Measurements from ENCODE around the gene AMHR2. TPM values are rescaled to one million over a fixed set of nuclear protein-coding genes. Genes with fewer than 3 reads are reported as not detected.

The AMHR2 gene
- total and polyA plus RNA-seq, 9 of the 15 experiments (the other 6 are each of a cell fraction or from before 2014, with no cell fraction given): 8.9 to 49.7 (median 19.3) TPM

- TF ChIP-seq POLR2B (IDR thresholded peaks at IDR 0.05; ENCODE audit: low read depth, partially characterized antibody): peak; percentile 33
- peak; percentile 95 for TF ChIP-seq RFX1 (IDR thresholded peaks at IDR 0.05)
- TF ChIP-seq C11orf30 (IDR thresholded peaks at IDR 0.05; ENCODE audit: low read depth): no peak
- 0 out of 2 replicates have a peak, but pooled peaks have one; percentile 12 for TF ChIP-seq ZNF592 (IDR thresholded peaks at IDR 0.05)
- TF ChIP-seq ZNF165 (CRISPR knock-in tag; IDR thresholded peaks at IDR 0.05; ENCODE audit: borderline replicate concordance): no peak
- TF ChIP-seq PHF8 (IDR thresholded peaks at IDR 0.05; ENCODE audit: borderline replicate concordance, low read length): peak; percentile 40; the same call in 1 of the 2 replicates
- no peak for TF ChIP-seq TRIM25 (IDR thresholded peaks at IDR 0.05; ENCODE audit: borderline replicate concordance)
- TF ChIP-seq ETV6 (IDR thresholded peaks at IDR 0.05; ENCODE audit: borderline replicate concordance in 1 of 2, low read depth in 2 of 2, low read length in 1 of 2): no peak
- no peak for TF ChIP-seq ETV6 (CRISPR knock-in tag; IDR thresholded peaks at IDR 0.05; ENCODE audit: borderline replicate concordance)
- no peak for TF ChIP-seq SPI1 (IDR thresholded peaks at IDR 0.05; ENCODE audit: borderline replicate concordance, low read depth, low read length)
- no peak for TF ChIP-seq NR2C1 (IDR thresholded peaks at IDR 0.05)
- 0 out of 2 replicates have a peak, but pooled peaks have one; percentile 16 for TF ChIP-seq NR2C1 (tag; IDR thresholded peaks at IDR 0.05)
- TF ChIP-seq ZFP36 (IDR thresholded peaks at IDR 0.05; ENCODE audit: low read depth, low read length, partially characterized antibody): peak; percentile 6
- TF ChIP-seq KDM1A (IDR thresholded peaks at IDR 0.05): peak in 1 of 2 experiments; percentile 28; a peak in 1 of 4 replicates
- no peak for TF ChIP-seq HES1 (IDR thresholded peaks at IDR 0.05; ENCODE audit: low read depth)
- TF ChIP-seq CREB3L1 (IDR thresholded peaks at IDR 0.05; ENCODE audit: borderline replicate concordance, low read depth): no peak
- no peak for TF ChIP-seq NR1H2 (CRISPR knock-in tag; IDR thresholded peaks at IDR 0.05)
- no peak for TF ChIP-seq SRSF3 (IDR thresholded peaks at IDR 0.05; ENCODE audit: insufficient read depth, low read length)
- no peak for TF ChIP-seq THAP7 (CRISPR knock-in tag; IDR thresholded peaks at IDR 0.05)
Measured at GRCh38 chr12:53424626-53425514, 1.2 kb downstream of the AMHR2 start (continued).

Data from K562 (cell line).